NT2/D1 (cell line): ENCODE data around the gene MBNL2.

Experiments used
- SUZ12 ChIP-seq: IDR thresholded peaks from 2 replicates; pipeline ENCODE4 v1.6.1; 2011; ENCODE audit not compliant: insufficient read length, insufficient read depth; ENCODE audit errors: extremely low read depth
- YY1 ChIP-seq: IDR thresholded peaks from 2 replicates; pipeline ENCODE4 v1.6.1; 2011; ENCODE audit not compliant: insufficient read length, insufficient read depth

DNA sequence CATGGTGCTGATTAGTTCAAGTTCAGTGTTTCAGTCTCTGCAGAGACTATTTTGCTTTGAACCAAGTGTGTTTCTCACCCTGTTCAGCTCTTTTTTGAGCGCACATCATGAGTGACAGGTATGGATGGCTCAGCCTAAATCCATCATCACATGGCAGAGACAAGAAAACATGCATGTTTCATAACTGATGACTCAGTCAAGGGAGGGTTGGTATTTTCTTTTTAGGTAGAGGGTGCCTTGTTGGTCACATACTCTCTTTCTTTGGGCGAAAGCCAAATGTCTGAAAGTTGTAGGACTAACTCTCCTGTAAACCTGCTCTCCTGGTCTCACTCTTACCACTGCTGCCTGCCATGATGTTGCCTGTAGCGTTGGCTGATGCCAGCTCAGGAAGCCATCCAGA is 163.7 kb downstream of the MBNL2 start:
- TF ChIP-seq YY1: no peak
- TF ChIP-seq SUZ12: no peak
